IPS-NIHi7 (cell line): Measurements from ENCODE around the gene ROR2.

ENCODE experiments used
- DNase-seq: peaks from one replicate; pipeline ENCODE4 v3.0.0; 2012; ENCODE audit warnings: mixed read lengths; ENCODE audit errors: extremely low spot score

The ROR2 gene

DNA sequence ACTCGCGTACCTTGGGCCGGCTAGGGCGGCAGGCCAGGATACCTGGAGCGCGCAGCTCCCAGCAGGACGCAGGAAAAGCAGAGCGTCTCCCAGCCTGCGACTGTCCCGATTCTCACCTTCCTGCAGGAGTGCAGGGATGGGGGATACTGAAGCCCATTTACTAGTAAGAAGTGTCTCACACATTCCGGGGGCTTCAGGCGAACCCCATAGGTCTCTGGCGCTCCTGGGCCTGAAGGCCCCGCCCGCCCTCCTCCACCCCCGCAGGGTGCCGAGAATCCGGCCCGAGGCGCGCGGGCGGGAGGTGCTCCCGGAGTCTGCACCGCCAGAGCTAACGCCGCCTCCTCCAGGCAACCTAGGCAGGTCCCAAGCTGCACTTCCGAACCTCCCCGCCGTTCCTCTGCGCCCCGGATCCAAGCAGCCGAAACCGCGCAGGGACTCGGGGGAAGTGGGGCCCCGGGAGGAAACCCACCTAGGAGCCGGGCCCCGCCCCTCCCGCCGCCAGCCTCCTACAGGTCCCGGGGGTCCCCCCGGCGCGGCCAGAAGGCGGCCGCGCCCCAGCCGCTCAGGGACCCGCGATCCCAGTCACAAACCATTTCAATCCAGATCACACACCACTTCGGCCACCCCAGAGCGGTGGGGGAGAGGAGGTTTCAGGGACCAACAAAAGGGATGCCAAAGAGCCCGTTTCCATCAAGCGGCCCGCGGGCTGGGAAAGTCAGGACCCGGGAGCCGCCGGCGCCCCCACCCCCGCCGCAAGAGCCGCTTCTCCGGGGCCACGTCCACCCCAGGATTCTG, 1.2 kb downstream of the ROR2 start:
- DNase-seq = peak; percentile 65

DNA sequence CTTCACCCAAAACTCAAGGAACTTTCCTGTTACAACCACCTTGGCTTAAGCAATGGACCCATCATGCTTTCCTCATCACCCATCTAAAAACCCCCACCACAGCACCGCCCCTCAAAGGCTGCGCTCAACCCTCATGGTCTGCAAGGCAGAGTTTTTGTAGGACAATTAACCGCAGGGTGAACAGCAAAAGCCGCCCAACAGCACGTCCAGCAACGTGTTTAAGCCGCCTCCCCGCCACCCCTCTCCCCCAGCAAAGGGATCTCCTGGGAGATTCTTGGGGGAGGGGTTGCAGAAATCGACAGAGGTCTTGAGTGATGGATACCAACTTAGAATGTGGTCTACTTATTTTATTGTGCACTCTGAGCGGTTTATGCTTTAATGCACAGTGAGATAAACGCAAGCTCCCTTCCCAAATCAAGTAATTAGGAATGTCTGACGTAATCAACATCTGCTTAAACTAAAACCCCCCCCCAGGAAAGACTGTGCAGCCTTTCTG, 1.9 kb downstream of the ROR2 start:
- no peak for DNase-seq

DNA sequence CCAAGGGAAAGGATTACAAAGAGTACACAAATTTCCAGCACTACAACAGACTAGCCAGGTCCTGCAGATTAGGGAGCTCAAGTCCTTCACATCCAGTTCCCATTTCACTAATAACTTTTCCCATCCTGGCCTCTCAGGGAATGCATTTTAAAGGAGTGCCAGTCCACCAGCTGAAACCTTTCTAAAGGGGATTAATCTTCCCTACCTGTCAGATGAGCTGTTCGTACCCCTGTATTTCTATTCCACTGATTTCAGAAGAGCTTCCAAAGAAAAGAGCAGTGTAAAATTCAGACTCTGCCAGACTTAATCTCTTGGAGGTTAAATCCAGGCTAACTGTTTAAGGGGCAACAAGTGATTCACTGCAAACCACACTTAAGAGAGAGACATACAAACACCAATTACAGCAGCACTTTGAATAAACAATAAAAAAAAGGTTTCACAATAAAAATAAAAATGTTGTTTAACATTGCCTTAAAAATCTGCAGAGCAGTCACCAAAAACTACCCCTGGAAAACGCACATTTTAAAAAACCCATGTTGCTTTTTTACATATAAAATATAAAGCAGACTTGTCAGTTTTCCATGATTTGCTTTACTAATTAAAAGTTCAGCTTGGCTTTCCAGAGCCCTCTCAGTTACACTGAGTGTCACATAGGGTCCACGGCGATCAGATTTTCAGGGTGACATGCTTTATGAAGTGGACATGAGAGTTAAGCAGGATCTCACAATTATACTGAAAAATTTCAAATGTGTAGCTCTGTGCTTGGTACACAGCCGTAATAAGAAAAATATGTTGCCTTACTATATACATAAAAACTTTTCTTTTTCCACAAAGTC, 3.2 kb downstream of the ROR2 start:
- DNase-seq = no peak

DNA sequence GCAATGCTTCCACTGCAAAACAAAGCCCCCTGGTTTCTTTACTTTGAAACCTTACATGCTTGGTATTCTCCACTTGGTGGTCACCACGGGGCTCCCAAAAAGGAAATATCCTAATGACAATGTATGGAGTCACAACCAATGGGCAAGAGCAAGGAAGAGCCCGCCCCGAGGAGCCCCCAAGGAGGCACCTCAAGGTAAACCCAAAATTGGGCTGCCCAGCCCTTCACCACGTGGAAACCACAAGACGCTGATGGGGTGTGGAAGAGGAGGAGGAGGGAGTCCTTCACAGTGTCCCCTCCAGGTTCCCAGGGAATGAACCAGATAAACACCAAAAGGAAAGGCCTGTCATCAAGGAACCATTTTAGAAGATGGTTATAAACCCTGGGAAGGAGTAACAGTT, 3.8 kb downstream of the ROR2 start:
- no peak for DNase-seq

DNA sequence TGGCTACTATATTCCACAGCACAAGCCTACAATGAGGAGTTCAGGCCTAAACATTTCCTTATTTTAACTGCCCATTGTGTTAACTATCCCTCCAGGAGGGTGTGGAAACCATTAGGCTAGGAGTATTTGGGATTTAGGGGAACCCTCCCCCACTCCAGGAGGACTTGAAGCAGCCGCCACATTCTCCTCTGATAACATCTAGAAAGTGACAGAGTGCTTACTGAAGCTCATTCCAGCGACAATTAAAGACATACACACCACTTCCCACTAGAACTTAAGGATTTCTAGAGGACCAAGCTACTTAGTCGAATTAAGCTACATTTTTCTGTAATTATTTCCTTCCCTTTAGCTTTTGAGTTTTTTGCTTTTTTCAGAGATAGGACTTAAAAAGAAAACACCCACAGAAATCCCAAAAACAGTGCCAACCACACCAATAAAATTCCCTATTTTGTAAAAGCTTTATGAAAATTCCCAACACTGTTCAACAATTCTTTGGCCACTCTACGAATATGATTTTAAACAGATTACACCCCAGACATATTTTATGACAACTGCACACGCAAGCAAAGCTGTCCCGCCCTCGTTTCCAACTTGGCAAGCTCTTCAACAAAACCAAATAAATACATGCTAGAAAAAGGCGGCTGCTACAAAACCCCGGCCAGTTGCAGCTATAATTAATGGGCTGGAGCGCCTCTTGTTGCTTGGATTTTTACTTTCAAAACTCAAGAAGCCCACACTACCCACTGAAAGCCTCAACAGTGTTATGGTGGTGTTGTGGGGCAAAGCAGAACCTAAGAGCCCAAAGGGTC, 4.5 kb downstream of the ROR2 start:
- peak; percentile 30 for DNase-seq

DNA sequence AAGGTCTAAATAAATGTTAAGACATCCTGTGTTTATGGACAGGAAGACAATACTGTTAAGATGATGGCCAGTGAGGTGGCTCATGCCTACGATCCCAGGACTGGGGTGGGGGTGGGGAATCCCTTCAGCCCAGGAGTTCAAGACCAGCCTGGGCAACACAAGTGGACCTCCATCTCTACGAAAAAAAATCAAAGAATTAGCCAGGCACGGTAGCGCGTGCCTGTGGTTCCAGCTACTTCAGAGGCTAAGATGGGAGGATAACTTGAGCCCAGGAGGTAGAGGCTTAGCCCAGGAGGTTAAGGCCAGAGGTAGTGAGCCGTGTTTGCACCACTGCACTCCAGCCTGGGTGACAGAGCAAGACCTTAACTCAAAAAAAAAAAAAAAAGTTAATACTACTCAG, 5.3 kb downstream of the ROR2 start:
- DNase-seq = no peak

DNA sequence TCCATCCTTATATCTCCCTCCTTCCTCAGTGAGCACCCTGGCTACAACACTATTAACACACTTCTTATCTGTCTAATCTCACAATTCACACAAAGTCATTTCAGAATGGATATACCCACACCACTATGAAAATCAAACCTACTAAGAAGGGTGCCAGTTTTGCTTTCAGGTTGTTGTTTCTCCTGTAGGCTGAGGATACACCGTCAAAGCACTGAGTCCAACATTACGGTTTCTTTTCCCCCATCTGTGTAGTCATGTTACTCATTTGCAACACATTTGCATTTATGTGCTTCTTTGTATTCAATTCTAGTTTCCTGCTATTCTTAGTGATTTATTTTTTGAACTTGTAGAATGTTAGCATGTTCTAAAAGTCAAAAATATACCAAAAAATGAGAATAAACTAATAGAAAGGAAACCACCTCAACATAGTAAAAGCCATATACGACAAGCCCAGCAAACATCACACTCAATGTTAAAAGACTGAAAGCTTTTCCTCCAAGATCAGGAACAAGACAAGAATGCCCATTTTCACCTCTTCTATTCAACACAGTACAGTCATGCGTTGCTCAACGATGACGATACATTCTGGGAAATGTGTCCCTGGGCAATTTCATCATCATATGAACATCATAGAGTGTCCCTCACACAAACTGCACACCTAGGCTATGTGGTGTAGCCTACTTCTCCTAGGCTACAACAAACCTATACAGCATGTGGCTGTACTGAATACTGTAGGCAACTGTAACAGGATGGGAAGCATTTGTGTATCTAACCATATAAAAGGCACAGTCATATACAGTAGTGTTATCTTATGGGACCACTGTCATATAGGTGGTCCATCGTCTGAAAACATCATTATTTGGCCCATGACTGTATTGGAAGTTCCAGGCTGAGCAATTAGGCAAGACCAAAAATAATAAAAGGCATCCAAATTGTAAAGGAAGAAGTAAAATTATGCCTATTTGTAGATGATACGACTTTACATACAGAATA, 6.3 kb downstream of the ROR2 start:
- DNase-seq = no peak

DNA sequence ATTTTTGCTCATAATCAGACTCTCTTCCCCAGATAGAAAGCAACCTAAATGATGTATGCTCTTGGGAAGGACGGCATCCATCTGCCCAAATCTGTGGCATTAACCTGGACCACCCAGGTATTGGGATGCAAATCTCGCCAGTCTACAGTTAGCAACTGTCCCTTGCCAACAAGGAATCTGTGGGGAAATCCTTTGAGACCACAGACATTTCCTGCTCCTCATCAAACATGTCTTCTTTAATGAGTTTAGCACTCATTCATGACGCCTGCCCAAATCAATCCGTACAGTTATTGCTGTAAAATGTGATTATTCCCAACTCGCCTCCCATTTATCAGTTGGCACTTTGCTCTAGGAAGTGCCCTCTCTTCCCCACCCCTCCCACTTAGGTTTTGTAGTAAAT, 7.8 kb downstream of the ROR2 start:
- DNase-seq = no peak

DNA sequence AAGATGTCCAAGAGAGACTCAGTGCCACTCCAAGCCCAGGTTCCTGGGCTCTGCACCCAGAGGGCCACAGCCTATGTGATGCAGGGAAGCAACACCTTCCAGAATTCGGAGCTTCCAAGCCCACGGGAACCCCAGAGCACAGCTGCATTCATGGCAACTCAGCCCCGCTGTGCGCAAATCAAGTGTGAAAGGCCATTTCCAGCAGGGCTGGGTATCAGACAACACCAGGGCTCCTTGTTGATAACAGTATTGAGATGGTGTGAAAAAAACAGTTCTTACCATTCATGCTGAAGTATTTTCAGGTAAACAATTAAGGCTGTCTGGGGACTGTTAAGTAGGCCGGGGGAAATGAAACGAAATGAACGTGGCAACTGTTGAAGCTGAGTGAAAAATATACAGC, 10.1 kb downstream of the ROR2 start:
- DNase-seq = peak; percentile 47

DNA sequence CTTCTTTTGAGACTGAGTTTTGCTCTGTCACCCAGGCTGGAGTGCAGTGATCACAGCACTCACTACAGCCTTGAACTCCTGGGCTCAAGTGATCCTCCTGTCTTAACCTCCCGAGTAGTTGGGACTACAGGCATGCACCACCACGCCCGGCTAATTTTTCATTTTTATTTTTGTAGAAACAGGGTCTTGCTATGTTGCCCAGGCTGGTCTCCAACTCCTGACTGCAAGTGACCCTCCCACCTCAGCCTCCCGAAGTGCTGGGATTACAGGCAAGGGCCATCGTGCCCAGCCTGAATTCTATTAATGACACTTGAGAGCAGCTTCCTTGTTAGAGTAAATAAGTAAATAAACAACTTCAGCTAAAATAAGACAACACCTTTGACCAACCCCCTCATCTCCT, 12.3 kb downstream of the ROR2 start:
- DNase-seq = no peak

DNA sequence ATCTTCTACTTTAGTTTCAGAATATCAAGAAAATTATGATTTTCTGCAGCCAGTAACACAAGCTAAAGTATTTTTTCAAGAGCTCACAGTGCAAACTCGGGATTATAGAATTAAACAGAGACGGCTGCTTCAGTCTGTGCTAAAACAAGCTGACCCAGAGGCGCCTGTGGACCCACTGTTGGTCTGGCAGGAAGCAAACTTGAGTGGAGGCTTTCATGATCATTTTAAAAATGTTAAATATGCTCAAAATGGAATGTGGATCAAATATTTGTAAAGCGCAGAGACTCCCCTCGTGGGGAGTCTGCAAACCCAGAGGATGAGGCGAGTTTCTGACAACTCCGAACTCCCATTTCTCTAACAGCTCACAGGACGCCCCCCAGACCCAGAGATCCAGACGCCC, 13.0 kb downstream of the ROR2 start:
- no peak for DNase-seq

DNA sequence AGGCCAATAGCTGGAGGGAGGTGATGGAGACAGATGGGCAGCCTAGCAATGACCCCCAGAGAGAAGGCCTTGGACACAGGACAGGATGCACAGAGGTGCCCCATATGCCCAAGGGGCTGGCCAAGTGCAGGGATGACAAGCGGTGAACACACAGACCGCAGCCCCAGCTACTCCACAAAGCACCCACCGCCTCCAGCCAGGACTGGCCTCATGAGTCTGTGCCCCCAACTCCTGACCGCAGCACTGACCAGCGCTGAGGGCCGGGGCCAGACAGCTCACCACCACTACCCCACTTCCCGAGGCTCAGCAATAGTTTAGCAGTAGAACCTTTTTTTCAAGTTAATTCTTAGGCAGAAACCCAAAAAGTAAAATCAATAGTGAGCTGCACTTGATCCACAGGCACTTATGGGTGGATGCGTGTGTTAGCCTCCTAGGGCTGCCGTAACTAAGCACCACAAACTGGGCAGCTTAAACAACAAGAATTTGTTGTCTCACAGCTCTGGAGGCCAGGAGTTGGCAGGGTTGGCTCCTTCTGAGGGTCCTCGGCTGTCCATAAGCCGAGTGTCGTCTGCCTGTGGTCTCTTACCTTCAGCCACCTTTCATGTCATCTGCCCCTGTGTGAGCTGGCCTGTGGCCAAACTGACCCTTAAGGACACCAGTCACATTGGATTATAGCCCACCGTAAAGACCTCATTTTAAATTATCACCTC, 14.1 kb downstream of the ROR2 start:
- no peak for DNase-seq

DNA sequence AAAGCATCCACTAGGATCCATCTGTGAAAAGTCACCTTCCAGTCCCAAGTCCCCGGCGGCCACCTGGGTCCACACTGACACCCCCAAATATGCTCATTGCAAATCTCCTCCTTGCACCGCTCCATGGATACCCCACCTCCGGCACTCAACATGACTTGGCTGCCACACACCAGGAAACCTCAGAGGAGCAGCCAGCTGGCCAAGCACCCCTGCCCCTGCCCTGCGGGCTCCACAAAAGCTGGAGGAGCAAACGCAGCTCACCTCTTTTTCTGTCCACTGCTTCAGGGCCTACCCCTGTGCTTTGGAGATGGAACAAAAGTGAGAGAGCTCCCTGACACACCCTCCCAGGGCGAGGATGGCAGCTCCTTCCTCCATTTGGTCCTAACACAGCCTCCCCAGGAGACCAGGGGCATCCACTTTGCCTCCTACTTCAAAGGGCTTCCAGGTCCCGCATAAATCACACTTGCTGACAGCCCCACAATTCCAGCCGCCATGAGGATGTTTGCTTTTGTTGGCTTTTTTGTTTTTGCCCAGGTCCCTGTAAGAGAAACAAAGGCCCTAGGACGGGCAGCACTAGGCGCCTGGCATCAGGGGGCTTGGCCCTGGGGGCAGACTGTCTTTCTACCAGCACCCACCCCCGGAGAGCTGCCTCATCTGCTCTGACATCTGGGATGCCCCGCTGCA, 14.8 kb downstream of the ROR2 start:
- no peak for DNase-seq

DNA sequence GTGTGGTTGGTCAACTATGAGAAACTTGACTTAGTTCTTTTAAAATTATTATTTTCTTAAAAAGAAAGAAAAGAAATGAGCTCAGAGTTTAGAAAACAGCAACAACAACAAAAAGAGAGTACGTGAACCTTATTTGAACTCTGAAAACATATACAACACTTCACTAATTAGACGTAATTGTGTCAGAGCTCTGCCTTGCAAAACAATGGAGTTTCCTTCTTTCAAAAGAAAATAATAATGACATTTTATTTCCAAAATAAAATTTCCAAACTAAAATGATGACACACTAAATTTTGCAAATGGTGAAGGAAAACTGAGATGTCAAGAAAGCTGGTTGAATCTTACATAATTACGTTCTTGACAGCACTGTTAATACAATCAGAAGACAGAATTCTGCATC, 15.4 kb downstream of the ROR2 start:
- no peak for DNase-seq

DNA sequence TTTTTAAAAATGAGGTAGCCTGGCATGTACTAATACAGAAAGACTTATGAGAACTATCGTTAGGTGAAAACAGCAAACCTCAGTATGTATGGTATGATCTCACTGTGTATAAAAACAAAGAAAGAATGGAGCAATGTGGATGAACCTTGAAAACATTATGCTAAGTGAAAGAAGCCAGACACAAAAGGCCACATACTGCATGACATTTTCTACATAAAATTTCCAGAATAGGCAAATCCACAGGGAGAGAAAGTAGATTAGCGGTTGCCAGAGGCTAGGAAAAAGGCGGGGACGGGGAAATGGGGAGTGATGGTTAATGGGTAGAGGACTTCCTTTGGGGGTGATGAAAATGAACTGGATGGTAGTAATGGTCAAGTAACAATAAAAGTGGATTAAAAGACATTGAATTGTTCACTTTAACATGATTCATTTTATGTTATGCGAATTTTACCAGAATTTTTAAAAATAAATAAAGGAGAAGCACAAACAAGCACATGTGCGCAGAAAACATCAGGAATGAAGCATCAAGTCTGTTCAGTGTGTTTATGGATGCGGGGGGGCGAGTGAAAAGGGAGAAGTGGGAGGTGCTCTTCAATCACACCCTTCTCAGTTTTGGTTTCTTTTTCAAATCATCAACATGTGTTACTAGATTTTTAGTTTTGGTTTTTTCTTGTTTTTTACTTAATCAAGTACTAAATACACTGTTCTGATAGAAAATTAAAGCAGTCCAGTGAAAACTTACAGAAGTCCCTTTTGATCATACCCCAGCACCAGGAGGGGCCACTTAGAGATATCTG, 16.3 kb downstream of the ROR2 start:
- no peak for DNase-seq

DNA sequence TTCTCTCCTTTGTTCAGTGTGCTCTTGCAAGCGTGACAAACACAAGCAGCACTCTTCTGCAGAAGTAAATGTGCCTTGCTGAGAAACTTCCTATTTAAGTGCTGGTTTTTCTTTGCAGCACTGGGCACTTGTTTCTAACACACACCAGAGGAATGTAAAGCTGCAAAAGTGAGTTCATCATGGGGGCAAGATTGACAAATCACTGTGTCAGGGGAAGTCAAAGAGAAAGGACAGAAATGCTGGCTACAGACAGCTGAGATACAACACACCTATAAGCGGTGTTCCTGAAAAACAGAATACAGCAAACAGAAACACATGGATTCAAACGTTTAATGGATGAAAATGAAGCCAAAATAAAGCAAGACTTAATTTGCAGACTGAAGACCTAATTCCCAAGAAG, 19.6 kb downstream of the ROR2 start:
- DNase-seq = no peak

DNA sequence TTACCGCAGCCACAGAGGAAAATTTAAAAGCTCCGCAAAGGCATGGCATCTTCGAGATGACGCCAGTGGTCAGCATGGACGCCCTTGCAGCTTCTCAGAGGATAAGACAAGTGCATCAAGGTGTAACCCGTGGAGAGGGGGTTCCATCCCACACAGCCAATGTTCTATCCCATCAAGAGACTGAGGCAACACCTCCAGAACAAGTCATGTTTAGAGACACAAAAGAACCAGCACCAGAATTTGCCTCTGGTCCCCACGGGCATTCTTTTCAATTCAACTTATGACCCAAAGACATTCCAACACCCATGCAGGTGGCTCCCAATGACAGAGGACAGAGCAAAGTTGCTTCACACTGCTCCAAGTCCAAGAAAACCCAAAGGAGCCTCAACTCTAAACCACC, 20.7 kb downstream of the ROR2 start:
- DNase-seq = no peak

DNA sequence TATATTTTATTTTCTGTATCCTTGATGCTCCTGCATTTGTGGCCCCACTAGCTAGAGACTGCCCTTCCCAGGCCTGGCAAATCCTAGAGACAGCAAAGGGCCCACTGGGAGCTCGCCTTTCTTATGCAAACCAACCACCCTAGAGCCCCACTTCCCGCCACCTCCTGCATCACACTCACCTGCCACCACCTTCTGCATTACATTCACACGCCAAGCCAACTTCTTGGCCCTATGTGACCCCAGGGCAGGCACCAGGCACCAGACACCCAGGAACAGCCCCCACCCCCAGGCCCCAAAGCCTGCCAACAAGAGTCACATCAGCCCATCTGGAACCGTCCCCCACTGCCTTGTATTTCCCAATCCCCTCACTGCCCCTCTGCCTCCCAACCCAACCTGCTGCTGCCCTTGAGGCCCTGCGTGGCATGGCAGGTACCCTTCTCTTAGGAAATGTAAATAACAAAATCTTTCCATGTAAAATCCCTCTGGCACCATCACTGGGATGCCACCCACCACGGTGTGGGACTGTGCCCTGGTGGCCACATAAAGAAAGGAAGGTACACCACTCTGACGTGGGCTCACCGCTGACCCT, 22.0 kb downstream of the ROR2 start:
- DNase-seq = peak; percentile 31

DNA sequence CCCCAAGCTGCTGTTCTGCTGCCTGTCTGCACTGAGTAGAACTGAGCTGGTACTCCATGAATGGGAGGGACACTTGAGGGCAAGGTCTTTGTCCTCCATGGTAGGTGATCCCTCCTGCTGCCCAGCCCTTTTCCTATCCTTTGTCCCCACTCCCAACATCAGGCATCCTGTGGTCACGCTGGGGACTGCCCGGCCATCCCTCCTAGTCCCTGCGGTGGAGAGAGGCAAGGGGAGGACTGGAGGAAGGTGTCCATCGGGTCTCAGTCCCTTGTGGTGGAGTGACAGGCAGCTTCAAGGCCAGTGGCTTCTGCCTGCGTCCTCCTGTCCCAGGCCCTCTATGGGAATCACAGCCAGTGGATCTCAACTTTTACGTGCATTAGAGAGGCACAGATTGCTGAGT, 25.9 kb downstream of the ROR2 start:
- no peak for DNase-seq
